ENCODE measurements around the gene EIF4E2. TPM values are rescaled to one million over a fixed set of nuclear protein-coding genes. Genes with fewer than 3 reads are reported as not detected.

The EIF4E2 gene, protein sequence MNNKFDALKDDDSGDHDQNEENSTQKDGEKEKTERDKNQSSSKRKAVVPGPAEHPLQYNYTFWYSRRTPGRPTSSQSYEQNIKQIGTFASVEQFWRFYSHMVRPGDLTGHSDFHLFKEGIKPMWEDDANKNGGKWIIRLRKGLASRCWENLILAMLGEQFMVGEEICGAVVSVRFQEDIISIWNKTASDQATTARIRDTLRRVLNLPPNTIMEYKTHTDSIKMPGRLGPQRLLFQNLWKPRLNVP
- 10 to 100 TPM; 32.1 to 49.4 (median 45.9) TPM for total RNA-seq
- 32.3 TPM for polyA plus RNA-seq
- long read RNA-seq, donor 1, transcript EIF4E2-201 (7 exons, 1,604 nt): minor isoform, 9 of 58 reads
- long read RNA-seq, donor 1, transcript EIF4E2-202 (7 exons, 3,448 nt): minor isoform, 12 of 58 reads
- long read RNA-seq, donor 1, transcript EIF4E2-207 (8 exons, 3,525 nt): major isoform, 20 of 58 reads
- long read RNA-seq, donor 1, partial matches to known transcripts: 2 of 58 reads
- long read RNA-seq, donor 1, other reads (novel, unspliced or antisense): 12 of 58 reads
- long read RNA-seq, donor 2, transcript EIF4E2-214 (3 exons, 1,110 nt): minor isoform, 5 of 31 reads
- long read RNA-seq, donor 2, transcript EIF4E2-207 (8 exons, 3,525 nt): major isoform, 9 of 31 reads
- long read RNA-seq, donor 2, transcript EIF4E2-202 (7 exons, 3,448 nt): minor isoform, 5 of 31 reads
- long read RNA-seq, donor 2, partial matches to known transcripts: 0 of 31 reads
- long read RNA-seq, donor 2, other reads (novel, unspliced or antisense): 10 of 31 reads
- long read RNA-seq, donor 3, transcript EIF4E2-201 (7 exons, 1,604 nt): minor isoform, 9 of 257 reads
- long read RNA-seq, donor 3, transcript EIF4E2-202 (7 exons, 3,448 nt): minor isoform, 47 of 257 reads
- long read RNA-seq, donor 3, transcript EIF4E2-214 (3 exons, 1,110 nt): minor isoform, 16 of 257 reads
- long read RNA-seq, donor 3, transcript EIF4E2-207 (8 exons, 3,525 nt): major isoform, 104 of 257 reads
- long read RNA-seq, donor 3, partial matches to known transcripts: 29 of 257 reads
- long read RNA-seq, donor 3, other reads (novel, unspliced or antisense): 46 of 257 reads
- long read RNA-seq, donor 4, transcript EIF4E2-207 (8 exons, 3,525 nt): major isoform, 10 of 21 reads
- long read RNA-seq, donor 4, partial matches to known transcripts: 2 of 21 reads
- long read RNA-seq, donor 4, other reads (novel, unspliced or antisense): 5 of 21 reads

DNA sequence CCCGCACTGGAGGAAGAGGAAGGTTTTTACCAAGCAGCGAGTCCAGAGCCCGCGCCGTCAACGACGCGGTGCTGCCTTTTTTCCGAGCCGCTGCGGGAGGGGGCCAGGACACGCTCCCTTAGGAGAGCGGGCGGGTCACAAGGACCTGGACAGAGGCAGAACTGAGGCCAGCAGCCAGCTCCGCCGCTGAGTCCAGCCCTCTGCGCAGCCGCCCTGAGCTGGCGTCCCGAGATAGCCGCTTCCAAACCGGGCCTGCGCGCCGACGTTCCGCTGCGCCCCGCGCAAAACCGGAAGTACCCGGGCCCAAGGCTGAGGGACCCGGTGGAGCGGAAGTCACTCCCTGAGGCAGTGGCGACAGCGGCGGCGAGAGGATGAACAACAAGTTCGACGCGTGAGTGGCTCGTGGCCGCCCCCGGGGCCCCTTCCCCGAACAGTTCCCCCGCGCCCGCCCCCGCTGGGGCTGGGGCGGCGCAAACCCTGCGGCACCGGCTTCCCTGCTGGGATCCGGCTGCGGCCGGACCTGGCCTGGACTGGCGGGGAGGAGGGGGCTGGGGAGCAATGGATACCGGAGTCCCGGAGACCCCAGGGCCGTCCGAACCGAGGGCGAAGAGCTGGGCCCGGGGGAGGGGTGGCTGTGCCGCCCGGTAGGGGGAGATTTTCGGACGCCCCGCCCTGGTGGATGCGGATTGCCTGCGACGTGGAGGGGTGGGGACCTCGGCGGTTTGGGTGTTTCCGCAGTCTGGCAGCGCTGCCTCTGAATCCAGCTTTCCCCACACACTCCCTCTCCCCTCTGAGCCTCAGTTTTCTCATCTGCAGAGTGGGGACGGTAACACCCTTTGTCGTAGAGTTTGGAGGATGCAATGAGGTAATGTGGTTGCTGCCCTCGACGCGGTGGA, at the start of gene EIF4E2, which contains the start of gene TIGD1:
Gene EIF4E2 (plus strand): TSS at position 336 of the 896 bp plus-strand sequence. CDS start 36 bp downstream, at position 372.
Gene TIGD1 (minus strand): TSS at position 204 of the 896 bp plus-strand sequence. CDS start 675 bp downstream, outside the sequence.
- WGBS: under 1% methylated on average over 81 of the region's 81 CpGs
- Histone ChIP-seq H3K4me3 (ENCODE audit: low read length) (peak within 1 kb of the TSS; percentile 86), H3K4me1 (ENCODE audit: control insufficient read depth, insufficient read depth, low read length) (no peaks in the 10 kb centered on the region), H3K9me3 (ENCODE audit: control insufficient read depth, low read length) (no peaks in the 10 kb centered on the region), H3K27me3 (ENCODE audit: control insufficient read depth, insufficient read depth) (no peaks in the 10 kb centered on the region), H3K27ac (ENCODE audit: low read length) (peak within 1 kb of the TSS; percentile 96)
- peak; percentile 95 to 98 (median 98) for DNase-seq
- ATAC-seq: peak; percentile 98
- intact Hi-C loops (cut with DNase I): no loop called here

DNA sequence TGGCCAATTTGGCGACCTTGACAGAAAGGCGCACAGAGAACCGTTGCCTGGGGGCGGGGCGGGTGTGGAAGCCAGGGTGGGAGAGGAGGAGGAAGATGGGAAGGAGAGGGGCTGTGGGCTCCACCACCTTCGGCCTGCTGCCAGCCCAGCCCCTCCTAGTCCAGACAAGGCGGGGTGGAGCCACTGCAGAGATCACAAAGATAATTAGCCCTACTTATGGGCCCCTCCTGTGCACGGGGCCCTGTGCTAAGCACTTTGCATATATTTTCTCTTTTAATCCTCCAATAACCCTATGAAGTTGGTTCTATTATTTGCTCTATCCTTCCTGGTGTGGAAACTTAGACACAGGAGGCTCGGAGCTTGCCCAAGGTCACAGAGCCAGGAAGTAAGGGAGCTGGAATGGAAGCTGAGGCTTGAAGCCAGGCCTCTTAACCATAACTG, 49.1 kb upstream of the EIF4E2 start:
- Histone ChIP-seq H3K27me3 (ENCODE audit: control insufficient read depth, insufficient read depth) (no peaks in the 10 kb centered on the region), H3K27ac (ENCODE audit: low read length) (no peak overlapping the region), H3K4me1 (ENCODE audit: control insufficient read depth, insufficient read depth, low read length) (no peaks in the 10 kb centered on the region), H3K9me3 (ENCODE audit: control insufficient read depth, low read length) (no peaks in the 10 kb centered on the region), H3K4me3 (ENCODE audit: low read length) (no peak overlapping the region)
- 79% methylated on average over 9 of the region's 9 CpGs for WGBS
- ATAC-seq (no peak), DNase-seq (peak in 1 of 3 donors; percentile 48)
- intact Hi-C loops (cut with DNase I): no loop called here

DNA sequence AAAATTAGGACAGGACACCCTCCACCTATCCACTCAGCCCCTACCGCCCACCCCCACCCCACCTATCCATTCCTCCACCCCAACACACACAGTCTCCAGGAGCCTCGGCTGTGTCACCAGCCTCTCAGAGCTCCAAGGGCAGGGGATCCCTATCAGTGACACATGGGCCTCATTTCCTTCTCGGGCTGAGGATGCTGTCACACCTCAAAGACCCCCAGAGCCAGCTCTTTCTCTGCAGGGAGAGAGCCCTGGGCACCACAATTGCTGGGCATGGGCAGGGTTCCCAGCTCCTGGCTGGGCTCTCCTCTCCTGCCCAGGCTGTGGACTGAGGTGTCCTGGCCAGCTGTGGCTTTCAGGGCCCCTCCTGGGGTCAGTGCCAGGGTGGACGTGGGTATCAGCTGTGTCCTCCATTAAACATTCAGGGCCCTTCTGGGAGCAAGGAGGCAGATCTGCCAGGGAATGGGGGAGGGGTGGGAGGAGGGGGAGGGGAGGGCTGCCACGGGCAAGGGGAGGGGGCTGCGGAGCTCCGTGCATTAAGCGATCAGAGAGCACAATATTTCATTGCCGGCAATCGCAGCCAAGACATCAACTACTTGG, 48.6 kb upstream of the EIF4E2 start:
- ATAC-seq (no peak), DNase-seq (peak in 1 of 3 donors; percentile 35)
- H3K4me1 ChIP-seq (ENCODE audit: control insufficient read depth, insufficient read depth, low read length): no peaks in the 10 kb centered on the region
- no peaks in the 10 kb centered on the region for H3K27me3 ChIP-seq (ENCODE audit: control insufficient read depth, insufficient read depth)
- H3K9me3 ChIP-seq (ENCODE audit: control insufficient read depth, low read length): no peaks in the 10 kb centered on the region
- intact Hi-C loops (cut with DNase I): no loop called here
- no peak overlapping the region for H3K27ac ChIP-seq (ENCODE audit: low read length)
- 53% methylated on average over 10 of the region's 10 CpGs for WGBS
- no peak overlapping the region for H3K4me3 ChIP-seq (ENCODE audit: low read length)

DNA sequence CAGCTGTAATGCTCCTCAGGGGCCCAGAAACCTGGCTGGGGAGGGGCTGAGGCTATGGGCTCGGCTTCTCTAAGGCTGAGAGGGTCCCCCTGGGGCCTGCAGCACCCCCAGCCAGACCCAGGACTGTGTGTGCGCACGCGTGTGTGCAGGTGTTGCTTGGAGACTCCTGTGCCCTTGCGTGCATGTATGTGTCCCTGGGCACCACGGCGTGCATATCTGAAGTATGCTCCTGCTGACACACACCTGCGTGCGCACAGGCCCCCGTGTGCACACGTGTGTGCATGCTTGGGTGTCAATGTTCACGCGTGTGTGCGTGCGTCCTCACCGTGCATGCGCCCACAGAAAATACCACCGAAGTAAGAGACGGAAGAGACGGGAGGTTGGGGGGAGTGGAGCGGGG, 48.0 kb upstream of the EIF4E2 start:
- ATAC-seq: peak; percentile 3 to 8
- 28% methylated on average over 21 of the region's 21 CpGs for WGBS
- Histone ChIP-seq H3K9me3 (ENCODE audit: control insufficient read depth, low read length) (no peaks in the 10 kb centered on the region), H3K4me3 (ENCODE audit: low read length) (peak overlapping the region; percentile 51), H3K27ac (ENCODE audit: low read length) (no peak overlapping the region), H3K27me3 (ENCODE audit: control insufficient read depth, insufficient read depth) (no peaks in the 10 kb centered on the region), H3K4me1 (ENCODE audit: control insufficient read depth, insufficient read depth, low read length) (no peaks in the 10 kb centered on the region)
- peak in 1 of 3 donors; percentile 47 for DNase-seq
- intact Hi-C loops (cut with DNase I): no loop called here

DNA sequence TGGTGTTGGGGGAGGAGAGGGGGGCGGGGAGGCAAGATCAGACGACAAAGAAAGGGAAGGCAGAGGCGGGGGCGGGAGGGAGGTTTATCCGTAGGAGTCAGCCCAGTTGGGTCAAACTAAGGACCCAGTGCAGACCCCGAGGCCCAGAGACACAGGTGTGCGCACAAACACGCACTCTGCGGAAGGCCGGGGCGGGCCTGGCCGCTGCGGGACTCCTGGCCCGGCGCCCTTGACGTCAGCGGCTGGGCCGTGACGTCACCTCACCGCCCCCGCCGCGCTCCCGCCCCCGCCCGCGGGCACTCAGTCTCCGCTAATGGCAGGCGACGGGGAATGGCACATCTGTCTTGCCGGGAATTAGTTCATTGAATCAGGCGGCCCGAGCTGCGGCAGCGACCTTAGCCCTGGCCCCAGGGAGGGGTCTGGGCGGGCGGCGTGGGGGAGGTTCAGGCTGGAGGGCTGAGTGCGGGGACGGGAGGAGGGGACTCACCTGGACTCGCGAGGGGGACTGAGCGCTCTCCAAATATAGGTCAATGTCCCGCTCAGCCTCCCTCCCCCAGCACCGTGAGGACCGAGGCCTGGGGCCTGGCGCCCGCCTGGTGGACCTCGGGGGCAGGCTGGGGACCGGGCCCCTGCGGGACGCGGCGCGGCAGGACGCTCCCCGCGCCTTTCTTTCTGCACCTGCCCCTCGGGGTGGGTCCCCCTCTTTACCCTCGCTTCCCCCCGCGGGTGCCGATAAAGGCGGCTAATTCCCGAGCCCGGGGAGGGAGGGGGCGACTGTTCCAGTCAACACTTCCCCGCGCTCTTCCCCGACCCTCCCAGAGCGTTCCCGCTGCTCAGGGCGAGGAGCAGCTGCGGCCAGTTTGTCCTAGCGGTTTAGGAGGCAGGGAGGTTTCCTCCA, 47.3 kb upstream of the EIF4E2 start:
- H3K27ac ChIP-seq (ENCODE audit: low read length): no peak overlapping the region
- peak; percentile 60 to 79 (median 79) for DNase-seq
- intact Hi-C loops (cut with DNase I): no loop called here
- WGBS: 1% methylated on average over 74 of the region's 75 CpGs
- no peaks in the 10 kb centered on the region for H3K9me3 ChIP-seq (ENCODE audit: control insufficient read depth, low read length)
- H3K27me3 ChIP-seq (ENCODE audit: control insufficient read depth, insufficient read depth): no peaks in the 10 kb centered on the region
- peak; percentile 72 to 75 for ATAC-seq
- peak overlapping the region; percentile 51 for H3K4me3 ChIP-seq (ENCODE audit: low read length)
- H3K4me1 ChIP-seq (ENCODE audit: control insufficient read depth, insufficient read depth, low read length): no peaks in the 10 kb centered on the region

DNA sequence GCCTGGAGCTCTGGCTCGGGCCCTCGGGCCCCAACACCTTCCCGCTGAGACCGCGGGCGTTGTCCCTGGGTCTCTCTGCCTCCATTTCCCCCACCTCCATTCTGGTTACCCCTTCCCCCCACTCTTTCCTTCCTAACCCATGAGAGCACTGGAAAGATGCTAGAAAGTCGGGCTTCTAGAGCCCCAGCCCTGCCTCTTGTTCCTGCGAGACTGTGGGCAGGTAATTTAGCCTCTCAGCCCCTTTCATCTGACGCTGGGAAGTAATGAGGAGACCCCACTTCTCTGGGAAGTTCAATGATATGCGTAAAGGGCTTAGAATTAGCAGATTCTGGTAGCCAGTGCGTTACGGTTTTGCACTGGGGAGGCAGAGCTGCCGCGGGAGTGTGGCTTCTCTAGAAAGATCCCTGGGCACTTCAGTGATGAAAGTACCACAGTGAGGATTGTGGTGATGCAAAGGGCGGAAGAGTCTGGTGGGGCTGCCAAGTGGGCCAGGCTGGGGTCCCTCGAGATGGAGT, 46.6 kb upstream of the EIF4E2 start:
- ATAC-seq (no peak), DNase-seq (peak in 1 of 3 donors; percentile 33)
- Histone ChIP-seq H3K9me3 (ENCODE audit: control insufficient read depth, low read length) (no peaks in the 10 kb centered on the region), H3K4me1 (ENCODE audit: control insufficient read depth, insufficient read depth, low read length) (no peaks in the 10 kb centered on the region), H3K27me3 (ENCODE audit: control insufficient read depth, insufficient read depth) (no peaks in the 10 kb centered on the region), H3K27ac (ENCODE audit: low read length) (no peak overlapping the region), H3K4me3 (ENCODE audit: low read length) (no peak overlapping the region)
- intact Hi-C loops (cut with DNase I): no loop called here
- WGBS: 26% methylated on average over 16 of the region's 16 CpGs

DNA sequence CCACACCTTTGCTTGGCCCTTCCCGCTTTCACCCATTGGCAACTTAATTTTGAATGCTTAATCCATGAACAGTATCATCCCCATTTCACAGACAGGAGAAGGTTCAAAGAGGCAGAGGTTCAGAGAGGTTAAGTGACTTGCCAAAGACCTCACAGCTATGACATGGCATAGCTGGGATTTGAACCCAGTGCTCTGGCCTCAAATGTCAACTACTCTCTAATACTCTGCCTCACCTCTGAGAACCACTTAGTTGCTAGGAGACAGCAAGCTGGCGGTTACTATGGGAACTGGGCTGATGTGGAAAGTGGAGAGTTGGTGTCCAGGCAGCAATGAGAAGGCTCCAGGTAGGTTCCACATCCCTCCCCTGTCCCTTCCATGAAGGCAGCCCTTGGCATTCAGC, 46.1 kb upstream of the EIF4E2 start:
- ATAC-seq (no peak), DNase-seq (peak in 1 of 3 donors; percentile 12)
- no peak overlapping the region for H3K4me3 ChIP-seq (ENCODE audit: low read length)
- H3K4me1 ChIP-seq (ENCODE audit: control insufficient read depth, insufficient read depth, low read length): no peaks in the 10 kb centered on the region
- WGBS: 81% methylated on average over 2 of the region's 2 CpGs
- no peaks in the 10 kb centered on the region for H3K9me3 ChIP-seq (ENCODE audit: control insufficient read depth, low read length)
- intact Hi-C loops (cut with DNase I): no loop called here
- H3K27ac ChIP-seq (ENCODE audit: low read length): no peak overlapping the region
- no peaks in the 10 kb centered on the region for H3K27me3 ChIP-seq (ENCODE audit: control insufficient read depth, insufficient read depth)

DNA sequence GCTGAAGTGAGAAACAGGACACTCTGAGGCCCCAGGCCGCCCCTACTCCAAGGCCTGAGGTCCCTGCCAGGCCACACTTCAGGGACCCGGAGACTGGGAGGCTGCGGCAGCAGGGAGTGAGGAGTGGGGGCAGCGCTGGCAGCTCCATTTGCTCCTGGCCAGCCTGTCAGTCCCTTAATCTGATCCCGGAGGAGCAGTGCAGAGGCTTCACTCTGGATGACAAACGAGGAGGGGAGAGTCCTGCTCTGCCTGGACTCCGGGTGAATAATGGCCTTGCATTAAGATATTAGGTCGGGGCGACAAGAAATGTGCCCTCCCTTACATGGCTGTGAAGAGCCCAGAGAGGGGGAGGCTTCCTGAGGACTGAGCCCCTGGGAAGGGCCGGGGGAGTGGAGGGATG, 44.6 kb upstream of the EIF4E2 start:
- 47% methylated on average over 10 of the region's 10 CpGs for WGBS
- Histone ChIP-seq H3K27me3 (ENCODE audit: control insufficient read depth, insufficient read depth) (no peaks in the 10 kb centered on the region), H3K27ac (ENCODE audit: low read length) (no peak overlapping the region), H3K9me3 (ENCODE audit: control insufficient read depth, low read length) (no peaks in the 10 kb centered on the region), H3K4me1 (ENCODE audit: control insufficient read depth, insufficient read depth, low read length) (no peaks in the 10 kb centered on the region), H3K4me3 (ENCODE audit: low read length) (no peak overlapping the region)
- no peak for ATAC-seq
- peak in 1 of 3 donors; percentile 9 for DNase-seq
- intact Hi-C loops (cut with DNase I): no loop called here

DNA sequence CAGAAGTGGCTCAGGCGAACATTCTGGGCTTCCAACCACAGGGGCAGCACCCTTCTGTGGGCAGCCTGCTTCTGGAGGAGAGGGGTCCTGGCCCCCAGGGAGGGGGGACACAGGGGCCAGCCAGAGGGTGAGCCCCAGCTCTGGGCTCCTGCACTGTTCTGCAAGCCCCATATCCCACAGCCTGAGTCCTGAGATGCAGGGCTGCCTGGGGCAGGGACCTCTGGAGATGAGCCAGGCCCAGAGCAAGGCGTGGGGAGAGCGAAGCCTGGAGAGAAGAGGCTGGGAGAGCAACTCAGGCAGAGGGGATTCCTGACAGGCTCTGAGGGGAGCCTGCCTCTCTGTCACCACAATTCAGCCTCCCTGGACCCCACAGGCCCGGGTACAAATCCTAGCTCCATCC, 43.8 kb upstream of the EIF4E2 start:
- Histone ChIP-seq H3K27ac (ENCODE audit: low read length) (no peak overlapping the region), H3K4me1 (ENCODE audit: control insufficient read depth, insufficient read depth, low read length) (no peaks in the 10 kb centered on the region), H3K4me3 (ENCODE audit: low read length) (no peak overlapping the region), H3K9me3 (ENCODE audit: control insufficient read depth, low read length) (no peaks in the 10 kb centered on the region), H3K27me3 (ENCODE audit: control insufficient read depth, insufficient read depth) (no peaks in the 10 kb centered on the region)
- ATAC-seq (no peak), DNase-seq (peak in 1 of 3 donors; percentile 29)
- 78% methylated on average over 4 of the region's 4 CpGs for WGBS
- intact Hi-C loops (cut with DNase I): no loop called here

Data from right cardiac atrium (tissue), 5 donors.